GM18526 (cell line): ENCODE data around the gene SMIM31.

Experiments used
- POLR2A ChIP-seq: IDR thresholded peaks from 3 replicates; pipeline ENCODE4 v1.6.1; 2011; ENCODE audit not compliant: insufficient read length; ENCODE audit errors: extremely low read depth

The SMIM31 gene

DNA sequence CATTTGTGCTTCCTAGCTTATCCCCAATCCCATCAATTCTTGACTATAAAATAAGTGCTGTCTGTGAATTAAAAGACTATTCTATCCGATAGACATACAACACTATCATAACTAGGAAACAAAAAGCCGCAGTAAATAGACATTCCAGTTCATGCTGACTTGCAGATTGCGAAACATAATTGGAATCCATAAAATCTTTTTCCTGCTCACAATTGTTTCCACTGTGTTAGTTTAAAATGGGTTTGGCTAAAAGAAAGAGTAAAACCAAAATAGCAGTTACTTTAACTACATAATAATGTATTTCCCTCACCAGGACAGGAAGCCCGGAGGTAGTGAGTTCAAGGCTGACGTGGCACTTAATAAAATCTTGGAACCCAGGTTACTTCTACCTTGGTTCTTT is 17.2 kb downstream of the SMIM31 start:
- TF ChIP-seq POLR2A, result no peak

DNA sequence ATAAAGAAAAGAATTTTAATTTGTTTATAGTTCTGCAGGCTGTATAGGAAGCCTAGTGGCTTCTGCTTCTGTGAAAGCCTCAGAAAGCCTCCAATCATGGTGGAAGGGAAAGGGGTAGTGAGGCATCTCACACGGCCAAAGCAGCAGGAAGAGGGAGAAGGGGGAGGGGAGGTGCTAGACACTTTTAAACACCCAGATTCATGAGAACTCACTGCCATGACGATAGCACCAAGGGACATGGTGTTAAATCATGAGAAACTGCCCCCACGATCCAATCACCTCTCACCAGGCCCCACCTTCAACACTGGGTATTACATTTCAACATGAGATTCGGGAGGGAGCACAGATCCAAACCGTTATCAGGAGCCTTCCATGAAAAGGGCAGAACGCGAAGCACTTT is 18.1 kb downstream of the SMIM31 start:
- no peak for TF ChIP-seq POLR2A

DNA sequence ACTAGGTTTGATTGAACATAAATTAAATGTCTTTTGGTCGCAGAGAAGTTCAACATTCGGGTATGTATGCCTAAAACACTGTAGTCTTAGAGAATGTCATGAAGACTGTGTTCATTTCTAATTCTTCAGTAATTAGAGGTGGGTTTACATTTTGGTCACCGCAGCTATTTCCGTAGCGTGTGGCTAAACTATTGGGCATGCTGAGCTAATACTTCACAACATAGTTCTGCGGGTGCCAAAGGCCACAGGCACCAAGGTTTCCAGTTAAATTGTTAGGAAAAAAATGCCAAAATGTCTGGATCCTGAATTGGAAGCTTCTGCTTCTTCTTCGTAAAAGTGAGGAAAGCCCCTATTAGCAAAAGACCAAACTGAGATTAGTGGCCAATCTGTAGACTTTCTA is 25.1 kb downstream of the SMIM31 start:
- no peak for TF ChIP-seq POLR2A

DNA sequence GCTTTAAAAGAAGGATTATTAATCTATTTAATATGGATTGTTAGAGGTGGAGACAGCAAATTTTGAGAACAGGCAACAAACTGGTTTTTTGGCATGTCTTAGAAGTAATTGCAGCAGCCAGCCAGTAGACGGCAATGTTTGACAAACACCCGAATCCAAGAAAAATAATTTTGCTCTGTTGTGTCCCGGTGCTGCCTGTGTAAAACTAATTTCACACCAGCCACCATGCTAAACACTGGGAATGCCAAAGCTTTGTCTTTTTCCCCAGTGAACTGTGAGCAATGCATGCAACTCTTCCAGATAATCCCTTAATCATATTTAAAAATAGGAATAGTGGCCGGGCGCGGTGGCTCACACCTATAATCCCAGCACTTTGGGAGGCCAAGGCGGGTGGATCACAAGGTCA is 25.9 kb downstream of the SMIM31 start:
- TF ChIP-seq POLR2A, result no peak

DNA sequence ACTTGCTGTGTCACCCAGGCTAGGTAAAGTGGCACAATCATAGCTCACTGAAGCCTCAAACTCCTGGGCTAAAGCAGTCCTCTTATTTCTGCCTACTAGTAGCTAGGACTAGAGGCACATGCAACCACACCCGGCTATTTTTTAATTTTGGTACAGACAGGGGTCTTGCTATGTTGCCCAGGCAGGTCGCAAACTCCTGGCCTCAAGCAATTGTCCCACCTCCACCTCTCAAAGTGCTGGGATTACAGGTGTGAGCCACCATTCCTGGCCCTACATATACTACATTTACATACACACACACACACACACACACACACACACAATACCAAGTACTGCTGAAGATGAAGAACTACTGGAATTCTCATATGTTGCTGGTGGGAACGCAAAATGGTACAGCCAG is 26.9 kb downstream of the SMIM31 start:
- TF ChIP-seq POLR2A, result no peak

DNA sequence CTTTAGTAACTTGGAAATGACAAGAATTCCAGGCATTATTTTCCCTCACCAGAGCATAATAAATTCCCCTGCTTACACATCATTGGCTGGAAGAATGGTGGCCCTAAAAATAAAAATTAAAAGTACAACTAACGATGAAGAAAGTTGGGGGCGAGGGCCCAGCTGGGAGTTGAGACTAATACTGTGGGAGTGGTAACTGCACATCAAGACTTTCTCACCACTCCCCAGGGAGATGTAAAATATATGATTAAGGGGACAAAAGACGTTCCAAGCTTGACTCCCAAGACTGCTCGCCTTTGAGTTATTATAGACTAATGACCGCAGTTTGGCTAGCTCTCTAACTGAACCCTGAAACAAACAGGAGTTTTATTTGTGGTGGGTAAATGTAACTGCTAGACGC is 30.0 kb downstream of the SMIM31 start:
- no peak for TF ChIP-seq POLR2A

DNA sequence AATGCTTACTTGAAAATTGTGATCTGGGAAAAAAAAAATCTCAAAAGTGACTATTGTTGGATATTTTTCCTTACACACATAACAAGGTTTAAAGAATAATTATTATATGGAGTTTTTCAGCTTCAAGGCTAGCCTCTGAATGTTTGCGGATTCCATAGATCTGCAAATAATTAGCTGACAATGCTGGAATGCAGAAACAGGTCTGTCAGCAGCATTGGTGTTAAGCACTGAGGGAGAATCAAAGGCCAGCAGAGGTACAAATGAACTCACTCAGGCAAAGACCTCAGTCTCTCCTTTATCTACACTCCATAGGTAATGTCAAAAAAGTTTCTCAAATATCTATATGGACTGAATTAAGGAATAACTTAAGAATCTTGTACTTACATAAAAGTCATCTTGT is 35.1 kb downstream of the SMIM31 start:
- TF ChIP-seq POLR2A, result no peak

DNA sequence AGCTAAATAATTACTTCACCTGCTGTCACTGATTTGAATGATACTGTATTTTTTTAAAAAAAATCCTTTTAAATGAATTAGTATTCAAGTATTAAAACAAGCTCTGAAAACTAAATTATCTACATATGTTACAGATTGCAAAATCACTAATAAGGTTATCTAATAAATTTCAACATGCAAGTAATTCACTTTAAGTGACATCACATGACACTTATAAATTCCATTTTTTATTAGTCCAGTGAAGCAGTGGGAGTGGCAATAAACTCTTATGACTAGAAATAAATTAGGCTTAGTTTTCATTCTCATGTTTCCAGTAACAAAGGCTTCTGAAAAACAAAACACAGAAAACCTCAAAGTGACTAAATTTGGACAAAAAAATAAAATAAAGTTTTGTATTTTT is 36.3 kb downstream of the SMIM31 start:
- no peak for TF ChIP-seq POLR2A

DNA sequence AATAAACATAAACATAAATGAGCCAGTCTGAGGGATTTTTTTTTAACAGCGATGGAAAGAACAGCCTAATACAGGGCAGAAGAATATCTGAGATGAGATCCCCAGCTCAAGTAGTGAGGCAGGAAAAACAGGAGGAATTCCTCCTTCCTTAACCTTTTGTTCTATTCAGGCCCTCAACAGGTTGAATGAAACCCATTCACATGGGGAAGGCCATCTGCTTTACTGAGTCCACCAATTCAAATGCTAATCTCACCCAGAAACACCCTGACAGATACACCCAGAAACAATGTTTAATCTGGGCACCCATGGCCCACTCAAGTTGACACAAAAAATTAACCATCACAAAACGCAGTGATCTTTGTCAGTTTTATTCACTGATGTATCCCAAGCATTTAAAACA is 45.5 kb downstream of the SMIM31 start:
- TF ChIP-seq POLR2A, result no peak

DNA sequence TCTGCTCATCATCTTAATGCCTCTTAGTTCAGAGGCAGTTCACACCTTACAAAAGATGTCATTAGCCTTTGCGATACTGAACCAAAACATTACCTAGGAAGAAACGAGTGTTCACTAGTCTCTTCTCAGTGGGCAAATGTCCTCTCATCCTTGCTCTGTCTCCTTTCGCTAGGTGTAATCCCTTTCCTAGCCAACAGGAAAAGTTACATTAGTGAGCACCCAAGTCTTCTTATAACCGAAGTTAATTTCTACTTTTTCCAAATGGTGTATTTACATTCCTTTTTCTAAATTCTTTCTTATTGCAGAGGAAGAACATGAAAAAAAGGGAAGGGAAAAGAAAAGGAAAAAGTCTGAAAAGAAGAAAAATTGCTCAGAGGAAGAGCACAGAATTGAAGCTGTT is 46.9 kb downstream of the SMIM31 start:
- no peak for TF ChIP-seq POLR2A

DNA sequence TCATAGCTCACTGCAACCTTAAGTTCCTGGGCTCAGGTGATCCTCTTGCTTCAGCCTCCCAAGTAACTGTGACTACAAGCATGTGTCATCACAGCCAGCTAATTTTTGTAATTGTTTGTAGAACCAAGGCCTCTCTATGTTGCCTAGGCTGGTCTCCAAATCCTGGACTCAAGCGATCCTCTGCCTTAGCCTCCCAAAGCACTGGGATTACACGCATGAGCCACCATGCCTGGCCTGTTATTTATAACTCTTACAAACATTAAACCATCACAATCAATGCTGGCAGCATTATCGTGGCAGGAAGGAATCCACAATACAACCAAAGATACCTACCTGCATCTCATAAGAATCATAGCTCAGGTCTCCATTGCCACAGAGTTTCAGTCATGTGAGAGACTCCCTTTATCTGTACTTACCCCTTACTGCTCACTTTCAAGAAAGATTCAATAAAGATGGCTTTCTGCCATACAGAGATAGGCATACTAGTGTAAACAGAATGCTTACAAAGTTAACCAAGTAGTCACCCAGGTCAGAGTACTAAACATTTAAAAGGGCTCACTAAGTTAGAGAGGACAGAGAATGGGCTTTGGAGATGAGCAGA is 48.5 kb downstream of the SMIM31 start:
- no peak for TF ChIP-seq POLR2A

DNA sequence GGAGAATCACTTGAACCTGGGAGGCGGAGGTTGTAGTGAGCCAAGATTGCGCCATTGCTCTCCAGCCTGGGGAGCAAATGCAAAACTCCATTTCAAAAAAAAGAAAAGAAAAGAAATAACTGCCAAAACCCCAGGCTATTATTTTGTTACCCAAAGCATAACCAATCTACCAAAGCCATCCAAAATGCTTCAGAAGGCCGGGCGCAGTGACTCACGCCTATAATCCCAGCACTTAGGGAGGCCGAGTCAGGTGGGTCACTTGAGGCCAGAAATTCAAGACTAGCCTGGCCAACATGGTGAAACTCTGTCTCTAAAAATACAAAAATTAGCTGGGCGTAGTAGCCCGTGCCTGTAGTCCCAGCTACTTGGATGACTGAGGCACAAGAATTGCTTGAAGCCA is 49.8 kb downstream of the SMIM31 start:
- no peak for TF ChIP-seq POLR2A

DNA sequence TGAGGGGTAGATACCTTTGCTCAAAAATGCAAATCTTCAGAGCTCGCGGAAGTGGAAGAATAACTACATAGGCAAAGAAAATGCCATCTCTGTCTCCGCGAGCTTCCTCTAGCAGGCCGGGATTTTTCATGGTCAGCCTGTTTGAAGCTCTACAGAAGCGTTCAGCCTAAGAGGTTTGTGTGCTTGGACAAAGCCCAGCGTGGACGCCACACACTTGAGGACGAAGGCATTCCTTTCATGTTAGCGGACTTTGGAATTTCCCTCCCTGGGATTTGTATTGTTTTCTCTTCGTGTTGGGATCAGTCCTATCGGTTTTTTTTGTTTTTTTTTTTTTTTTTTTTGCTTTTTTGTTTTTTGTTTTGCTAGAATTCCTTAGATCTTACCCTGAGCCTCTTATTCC is 53.7 kb downstream of the SMIM31 start:
- no peak for TF ChIP-seq POLR2A

DNA sequence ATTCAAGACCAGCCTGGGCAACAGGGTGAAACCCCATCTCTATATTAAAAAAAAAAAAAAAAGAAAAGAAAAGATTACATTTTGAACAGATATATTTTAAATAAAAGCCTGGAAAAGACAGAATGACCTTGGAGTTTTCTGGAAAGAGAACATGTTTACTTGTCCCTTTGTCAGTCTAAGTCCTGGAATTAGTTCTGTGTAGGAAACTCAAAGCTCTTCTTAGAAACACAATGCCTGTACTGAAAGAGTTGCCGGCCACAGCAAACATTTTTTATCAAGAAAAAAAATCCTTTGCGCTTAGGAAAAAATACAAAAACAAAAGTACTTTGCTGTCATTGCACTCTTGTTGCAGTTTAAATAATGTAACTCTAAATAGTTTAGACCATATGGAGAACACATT is 59.6 kb downstream of the SMIM31 start:
- no peak for TF ChIP-seq POLR2A

DNA sequence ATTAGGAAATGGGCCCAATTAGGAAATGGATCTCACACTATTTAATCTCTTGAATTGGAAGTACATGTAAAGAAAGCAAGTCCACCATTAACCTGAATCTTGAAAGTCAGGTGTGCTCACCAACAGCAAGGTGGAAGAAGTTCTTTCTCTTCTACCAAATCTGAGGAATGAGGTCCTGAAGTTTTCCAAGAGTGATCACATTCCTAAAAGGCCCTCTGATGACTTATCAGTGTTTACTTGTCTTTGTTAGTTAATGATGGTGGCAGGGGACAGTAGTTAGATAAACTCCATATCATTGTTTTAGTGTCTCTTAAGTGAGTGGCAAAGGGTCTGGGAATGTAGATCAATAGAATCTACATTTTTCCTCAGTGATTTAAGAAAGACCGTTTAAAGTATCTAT is 61.8 kb downstream of the SMIM31 start:
- TF ChIP-seq POLR2A, result no peak

DNA sequence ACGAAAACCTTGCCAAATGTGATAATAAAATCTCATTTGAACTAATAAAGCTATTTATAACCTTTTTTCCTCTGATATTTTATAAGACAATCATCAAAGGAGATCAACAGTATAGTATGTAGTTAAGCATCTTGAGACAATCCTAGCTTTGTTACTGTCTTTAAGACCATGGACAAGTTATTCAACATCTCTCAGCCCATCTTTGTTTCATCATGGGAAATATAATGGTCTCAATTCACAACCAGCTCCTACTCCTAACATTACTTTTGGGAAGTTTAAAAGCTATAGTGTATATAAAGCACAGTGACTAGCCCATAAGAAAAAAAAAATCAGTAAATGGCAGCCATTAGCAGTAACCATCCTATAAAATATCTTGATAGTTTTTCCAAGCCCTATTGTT is 65.4 kb downstream of the SMIM31 start:
- TF ChIP-seq POLR2A, result no peak

DNA sequence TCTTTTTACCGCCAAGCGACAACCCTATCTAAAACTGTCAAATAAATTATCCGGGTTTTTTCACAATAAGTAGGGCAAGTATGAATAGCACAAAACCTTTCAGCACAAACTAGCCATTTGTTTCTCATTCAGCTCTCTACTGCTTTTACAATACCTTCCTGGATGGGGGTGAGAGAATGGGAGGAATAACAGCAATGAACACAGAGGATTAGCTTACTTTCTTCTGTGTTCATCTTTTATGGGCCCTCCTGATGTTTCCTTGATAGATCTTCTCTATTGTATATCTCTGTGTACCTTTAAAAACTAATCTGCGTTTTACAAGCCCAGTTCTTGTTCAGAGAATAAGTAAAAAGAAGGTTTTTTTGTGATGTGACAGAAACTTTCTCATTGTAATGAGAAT is 67.8 kb downstream of the SMIM31 start:
- no peak for TF ChIP-seq POLR2A

DNA sequence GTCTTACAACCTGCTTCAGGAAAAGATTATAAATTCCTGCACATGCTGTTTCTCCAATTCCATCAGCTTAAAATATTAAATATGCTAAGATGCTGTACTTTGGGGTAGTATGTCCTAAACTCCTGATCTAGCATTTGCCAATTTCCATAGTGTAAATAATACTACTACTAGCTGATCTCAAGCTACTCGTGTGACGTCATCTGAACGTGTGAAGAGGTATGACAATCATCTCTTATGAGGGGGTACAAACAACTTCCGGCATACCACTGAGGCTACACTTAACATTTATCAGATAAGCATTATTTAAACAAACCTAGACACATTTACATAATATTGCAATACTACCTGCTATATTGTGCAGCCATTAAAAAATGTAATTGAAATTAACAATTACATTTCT is 70.7 kb downstream of the SMIM31 start:
- TF ChIP-seq POLR2A, result no peak
